GM19025 (cell line): ENCODE data around the gene CATSPERE.
A peak's percentile ranks its signal among the peaks of the same experiment; 100 is the strongest.
"Not testable (repeated sequence)": the region's sequence is repeated elsewhere in the genome, so short reads cannot be mapped to it uniquely, and the experiment has no call there.

Source experiments
- ATAC-seq: cut with Tn5 transposase; IDR thresholded peaks from one replicate; pipeline ENCODE4 v1.9.1; 2021; ENCODE audit warnings: mild to moderate bottlenecking, low read depth, moderate library complexity; ENCODE audit not compliant: unreplicated experiment

Gene CATSPERE

DNA sequence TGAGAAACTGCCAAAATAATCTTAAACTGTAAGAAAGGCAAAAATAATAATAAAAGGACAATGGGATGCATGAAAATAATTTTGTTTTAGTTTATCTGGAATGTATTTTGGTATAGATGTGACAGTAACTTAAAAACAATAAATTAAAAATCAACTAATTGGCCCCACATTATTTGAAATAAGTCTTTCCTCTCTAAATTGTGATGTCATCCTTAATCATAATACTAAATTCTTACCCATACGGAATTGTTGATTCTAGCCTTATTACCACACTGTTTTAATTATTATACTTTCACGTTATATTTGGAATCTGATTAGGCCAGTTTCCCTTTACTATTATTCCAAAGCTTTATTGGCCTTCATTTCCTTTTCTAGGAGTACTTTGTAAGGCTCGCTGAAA, 199.5 kb downstream of the CATSPERE start:
- no peak for ATAC-seq

DNA sequence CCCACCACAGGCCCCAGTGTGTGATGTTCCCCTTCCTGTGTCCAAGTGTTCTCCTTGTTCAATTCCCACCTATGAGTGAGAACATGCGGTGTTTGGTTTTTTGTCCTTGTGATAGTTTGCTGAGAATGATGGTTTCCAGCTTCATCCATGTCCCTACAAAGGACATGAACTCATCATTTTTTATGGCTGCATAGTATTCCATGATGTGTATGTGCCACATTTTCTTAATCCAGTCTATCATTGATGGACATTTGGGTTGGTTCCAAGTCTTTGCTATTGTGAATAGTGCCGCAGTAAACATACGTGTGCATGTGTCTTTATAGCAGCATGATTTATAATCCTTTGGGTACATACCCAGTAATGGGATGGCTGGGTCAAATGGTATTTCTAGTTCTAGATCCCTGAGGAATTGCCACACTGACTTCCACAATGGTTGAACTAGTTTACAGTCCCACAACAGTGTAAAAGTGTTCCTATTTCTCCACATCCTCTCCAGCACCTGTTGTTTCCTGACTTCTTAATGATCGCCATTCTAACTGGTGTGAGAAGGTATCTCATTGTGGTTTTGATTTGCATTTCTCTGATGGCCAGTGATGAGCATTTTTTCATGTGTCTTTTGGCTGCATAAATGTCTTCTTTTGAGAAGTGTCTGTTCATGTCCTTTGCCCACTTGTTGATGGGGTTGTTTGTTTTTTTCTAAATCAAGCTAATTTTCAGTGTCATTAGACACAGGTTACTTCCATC, 200.7 kb downstream of the CATSPERE start:
- ATAC-seq, result not testable (repeated sequence)

DNA sequence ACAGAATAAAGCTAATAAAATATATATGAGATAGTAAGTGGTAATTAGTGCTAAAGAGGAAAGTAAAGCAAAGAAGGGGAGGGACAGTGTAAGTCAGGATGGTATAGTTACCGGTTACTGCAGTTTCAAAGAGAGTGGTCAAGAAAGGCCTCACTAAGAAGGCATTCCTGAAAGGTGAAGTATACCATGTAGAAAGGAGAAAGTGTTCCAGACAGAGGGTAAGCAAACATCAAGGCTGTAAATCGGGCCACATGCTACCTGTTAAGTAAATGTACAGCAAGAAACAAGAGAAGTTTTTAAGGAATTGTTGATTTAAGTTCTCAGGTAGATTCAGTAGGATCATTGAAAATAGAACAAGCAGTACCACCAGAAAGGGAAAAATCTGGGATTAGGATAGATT, 201.5 kb downstream of the CATSPERE start:
- ATAC-seq, result no peak

DNA sequence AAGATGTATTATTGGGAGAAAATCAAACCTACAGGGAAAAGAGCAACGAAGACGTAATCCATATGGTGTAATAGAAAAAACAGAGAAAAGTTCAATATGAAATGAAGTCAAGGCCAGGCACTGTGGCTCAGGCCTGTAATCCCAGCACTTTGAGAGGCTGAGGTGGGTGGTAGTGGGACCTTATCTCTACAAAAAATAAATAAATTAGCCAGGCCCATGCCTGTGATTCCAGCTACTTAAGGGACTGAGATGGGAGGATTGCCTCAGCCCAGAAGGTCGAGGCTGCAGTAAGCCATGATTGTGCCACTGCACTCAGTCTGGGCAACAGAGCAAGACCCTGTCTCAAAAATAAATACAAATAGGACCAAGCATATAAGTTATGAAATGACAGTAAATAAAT, 203.3 kb downstream of the CATSPERE start:
- no peak for ATAC-seq

DNA sequence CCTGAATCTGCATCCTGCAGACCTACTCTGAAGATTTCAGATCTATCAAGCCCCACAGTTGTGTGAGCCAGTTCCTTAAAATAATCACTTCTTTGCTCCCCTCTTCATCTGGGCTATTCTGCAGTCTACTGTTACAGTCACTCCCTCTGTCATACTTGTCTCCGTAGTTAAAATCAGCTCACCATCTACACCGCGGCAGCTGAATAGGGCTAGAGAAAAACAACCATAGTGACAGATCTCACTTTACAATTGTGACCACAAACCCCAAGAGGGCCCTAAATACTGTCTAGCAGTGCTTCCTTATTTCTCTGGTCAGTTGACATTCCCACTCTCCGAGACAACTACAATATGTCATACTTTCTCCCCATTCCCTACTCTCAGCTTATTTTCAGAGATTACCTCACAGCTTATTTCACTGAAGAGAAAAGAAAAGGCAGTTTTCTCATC, 204.7 kb downstream of the CATSPERE start:
- peak; percentile 79 for ATAC-seq

DNA sequence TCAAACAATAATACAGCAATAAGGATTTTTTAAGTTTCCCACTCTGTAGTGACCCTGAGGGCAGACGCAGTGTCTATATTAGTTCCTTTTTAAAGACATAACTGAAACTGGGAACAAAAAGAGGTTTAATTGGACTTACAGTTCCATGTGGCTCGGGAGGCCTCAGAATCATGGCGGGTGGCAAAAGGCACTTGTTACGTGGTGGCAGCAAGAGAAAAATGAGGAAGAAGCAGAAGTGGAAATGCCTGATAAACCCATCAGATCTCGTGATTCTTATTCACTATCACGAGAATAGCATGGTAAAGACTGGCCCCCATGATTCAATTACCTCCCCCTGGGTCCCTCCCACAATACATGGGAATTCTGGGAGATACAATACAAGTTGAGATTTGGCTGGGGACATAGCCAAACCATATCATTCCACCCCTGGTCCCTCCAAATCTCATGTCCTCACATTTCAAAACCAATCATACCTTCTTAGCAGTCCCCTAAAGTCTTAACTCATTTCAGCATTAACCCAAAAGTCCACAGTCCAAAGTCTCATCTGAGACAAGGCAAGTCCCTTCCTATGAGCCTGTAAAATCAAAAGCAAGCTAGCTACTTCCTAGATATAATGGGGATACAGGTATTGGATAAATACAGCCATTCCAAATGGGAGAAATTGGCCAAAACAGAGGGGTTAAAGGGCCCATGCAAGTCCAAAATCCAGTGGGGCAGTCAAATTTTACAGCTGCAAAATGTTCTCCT, 205.8 kb downstream of the CATSPERE start:
- ATAC-seq, result not testable (repeated sequence)

DNA sequence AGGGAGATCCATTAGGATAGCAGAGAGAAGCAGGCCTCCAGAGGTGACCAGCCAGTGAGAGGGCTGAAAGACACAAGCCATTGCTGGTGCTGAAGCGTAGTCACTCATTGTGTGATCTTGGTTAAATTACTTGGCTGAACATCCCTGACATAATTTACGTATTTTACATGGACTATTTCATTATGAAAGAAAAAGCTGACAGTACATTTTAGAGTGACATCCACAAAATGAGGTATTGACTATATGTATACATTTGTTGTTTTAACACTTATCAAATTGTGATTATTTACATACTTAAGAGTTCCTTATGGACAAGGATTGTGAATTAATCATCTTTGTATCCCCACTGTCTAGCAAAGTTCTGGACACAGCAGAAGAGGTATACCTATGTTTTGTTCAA, 206.7 kb downstream of the CATSPERE start:
- no peak for ATAC-seq

DNA sequence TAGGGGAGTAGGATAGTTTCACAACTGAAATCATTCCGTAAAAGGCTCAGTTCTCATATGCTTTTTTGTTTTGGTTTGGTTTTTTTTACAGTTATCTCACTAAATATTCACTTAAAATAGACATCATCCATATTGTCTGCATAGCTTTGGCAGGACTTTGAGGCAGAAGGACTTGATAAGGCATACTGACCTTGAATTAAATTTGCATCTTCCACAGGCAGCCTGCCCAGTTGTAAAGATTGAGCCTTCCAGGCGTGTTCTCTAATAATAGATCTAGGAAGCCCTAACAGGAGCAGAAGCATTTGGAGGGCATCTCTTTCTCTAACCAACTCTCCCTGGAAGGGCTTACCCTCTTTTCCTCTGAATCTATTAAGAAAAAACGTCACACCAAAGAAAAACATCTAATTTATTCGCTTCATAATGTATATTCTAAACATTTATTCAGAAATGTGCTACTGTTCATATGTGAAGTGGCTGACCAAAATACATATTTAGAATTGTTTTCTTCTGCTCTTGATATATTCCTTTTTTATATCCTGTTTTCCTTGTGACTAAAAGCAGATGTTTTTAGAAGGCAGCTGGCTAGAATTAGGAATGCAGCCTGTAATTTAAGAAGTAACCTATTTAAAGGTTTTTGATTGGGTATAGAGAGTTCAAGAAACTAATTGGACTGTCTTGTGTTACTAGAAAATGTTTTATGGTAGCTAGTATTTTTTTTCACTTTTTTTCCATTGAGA, 212.0 kb downstream of the CATSPERE start:
- ATAC-seq, result no peak

DNA sequence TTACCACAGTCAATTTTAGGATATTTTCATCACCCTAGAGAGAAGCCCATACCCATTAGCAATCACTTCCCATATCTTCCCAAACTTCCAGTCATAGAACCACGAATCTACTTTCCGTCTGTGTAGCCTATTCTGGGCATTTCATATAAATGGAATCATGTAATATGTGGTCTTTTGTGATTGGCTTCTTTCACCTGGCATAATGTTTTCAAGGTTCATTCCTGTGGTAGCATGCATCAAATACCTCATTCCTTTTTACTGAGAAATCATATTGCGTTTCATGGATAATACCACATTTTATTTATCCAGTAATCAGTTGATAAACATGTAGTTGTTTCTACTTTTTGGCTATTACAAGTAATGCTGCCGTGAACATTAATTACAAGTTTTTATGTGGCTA, 213.4 kb downstream of the CATSPERE start:
- ATAC-seq, result no peak

DNA sequence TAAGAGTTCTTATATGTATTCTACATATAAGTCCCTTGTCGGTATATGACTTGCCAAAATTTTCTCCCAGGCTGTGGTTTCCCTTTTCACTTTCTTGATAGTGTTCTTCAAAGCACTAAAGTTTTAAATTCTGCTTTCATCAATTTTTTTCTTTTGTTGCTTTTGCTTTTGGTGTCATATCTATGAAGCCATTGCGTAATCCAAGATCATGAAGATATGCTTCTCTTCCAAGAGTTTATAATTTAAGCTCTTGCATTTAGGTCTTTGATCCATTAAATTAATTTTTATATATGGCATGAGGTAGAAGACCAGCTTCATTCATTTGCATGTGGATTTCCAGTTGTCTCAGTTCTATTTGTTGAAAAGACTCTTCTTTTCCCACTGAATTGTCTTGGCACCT, 214.1 kb downstream of the CATSPERE start:
- ATAC-seq, result no peak

DNA sequence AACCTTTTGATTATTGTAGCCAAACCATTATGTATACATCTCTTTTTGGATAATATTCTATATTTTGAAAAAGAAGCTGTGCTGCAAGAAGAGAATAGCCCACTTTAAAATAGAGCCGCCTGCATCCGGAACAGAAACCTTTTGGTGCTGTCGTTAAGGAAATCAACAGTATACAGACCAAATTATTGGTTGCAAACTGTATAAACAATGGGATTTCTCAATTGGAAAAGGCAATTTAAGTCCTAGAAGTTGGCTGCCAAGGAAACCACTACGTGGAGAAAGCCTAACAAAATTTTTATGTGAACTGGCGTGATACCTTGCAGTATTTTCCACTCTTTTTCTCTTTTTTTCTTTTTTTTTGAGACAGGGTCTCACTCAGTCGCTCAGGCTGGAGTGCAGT, 217.6 kb downstream of the CATSPERE start:
- ATAC-seq, result no peak

DNA sequence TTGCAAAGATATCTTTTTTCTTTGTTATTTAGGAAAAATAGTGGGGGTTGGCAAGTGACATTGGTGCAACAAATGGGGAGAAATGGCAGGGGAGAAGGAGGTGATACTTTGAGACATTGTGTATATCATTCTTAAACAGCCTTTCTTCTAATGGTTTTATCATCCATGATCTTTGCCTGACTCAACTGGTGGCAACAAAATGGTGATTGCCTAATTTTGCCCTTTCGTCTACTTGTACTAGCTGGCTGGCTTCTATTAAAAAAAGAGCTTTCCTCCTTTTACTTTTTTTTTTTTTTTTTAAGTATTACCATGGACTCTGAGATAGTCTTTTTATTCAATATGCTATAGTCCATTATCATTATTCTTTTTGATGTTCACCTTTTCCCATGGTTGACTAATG, 219.6 kb downstream of the CATSPERE start:
- no peak for ATAC-seq

DNA sequence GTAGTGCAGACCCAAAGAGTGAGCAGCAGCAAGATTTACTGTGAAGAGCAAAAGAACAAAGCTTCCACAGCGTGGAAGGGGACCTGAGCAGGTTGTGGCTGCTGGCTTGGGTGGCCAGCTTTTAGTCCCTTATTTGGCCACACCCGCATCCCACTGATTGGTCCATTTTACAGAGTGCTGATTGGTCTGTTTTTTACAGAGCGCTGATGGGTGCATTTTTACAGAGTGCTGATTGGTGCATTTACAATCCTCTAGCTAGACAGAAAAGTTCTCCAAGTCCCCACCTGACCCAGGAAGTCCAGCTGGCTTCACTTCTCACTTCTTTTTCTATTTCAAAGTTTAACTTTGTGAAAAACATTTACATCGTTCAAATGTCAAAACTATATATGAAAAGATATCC, 221.0 kb downstream of the CATSPERE start:
- not testable (repeated sequence) for ATAC-seq
